ENCODE data around the gene RIMKLA.

Gene RIMKLA

DNA sequence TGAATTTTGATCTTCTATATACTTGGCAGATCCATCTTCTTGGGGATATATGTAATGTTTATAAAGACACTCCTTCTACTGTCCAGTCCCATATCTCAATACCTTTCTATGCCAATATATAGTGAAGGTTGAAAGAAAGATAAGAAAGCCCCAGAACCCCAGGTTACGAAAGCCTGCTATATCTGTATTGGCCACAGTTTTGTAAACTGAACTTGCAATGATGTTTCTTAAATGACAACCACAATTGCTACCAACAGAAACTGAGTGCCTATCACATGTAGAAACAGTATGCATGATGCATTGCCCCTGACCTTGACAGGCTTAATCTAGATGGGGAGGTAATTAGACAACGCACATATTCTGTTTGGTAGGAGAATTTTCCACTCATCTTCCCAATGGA lies 7.8 kb upstream of the RIMKLA start:
- Histone ChIP-seq H3K9ac (ENCODE audit: low read length in 2 of 2) (no peak overlapping the region), H3K27me3 (ENCODE audit: control insufficient read depth in 1 of 2, insufficient read depth in 2 of 2, low read length in 2 of 2) (peaks cover 0 to 4% of the 10 kb centered on the region in 2 donors), H3K4me3 (ENCODE audit: low read length in 2 of 2) (no peak overlapping the region), H3K36me3 (ENCODE audit: control insufficient read depth in 2 of 2, insufficient read depth in 2 of 2, low read length in 2 of 2) (no peaks in the 10 kb centered on the region), H3K4me1 (ENCODE audit: control insufficient read depth, insufficient read depth, low read length) (no peaks in the 10 kb centered on the region), H3K9me3 (ENCODE audit: control insufficient read depth in 2 of 2, low read length in 2 of 2) (no peaks in the 10 kb centered on the region), H3K27ac (ENCODE audit: low read length) (no peak overlapping the region)

DNA sequence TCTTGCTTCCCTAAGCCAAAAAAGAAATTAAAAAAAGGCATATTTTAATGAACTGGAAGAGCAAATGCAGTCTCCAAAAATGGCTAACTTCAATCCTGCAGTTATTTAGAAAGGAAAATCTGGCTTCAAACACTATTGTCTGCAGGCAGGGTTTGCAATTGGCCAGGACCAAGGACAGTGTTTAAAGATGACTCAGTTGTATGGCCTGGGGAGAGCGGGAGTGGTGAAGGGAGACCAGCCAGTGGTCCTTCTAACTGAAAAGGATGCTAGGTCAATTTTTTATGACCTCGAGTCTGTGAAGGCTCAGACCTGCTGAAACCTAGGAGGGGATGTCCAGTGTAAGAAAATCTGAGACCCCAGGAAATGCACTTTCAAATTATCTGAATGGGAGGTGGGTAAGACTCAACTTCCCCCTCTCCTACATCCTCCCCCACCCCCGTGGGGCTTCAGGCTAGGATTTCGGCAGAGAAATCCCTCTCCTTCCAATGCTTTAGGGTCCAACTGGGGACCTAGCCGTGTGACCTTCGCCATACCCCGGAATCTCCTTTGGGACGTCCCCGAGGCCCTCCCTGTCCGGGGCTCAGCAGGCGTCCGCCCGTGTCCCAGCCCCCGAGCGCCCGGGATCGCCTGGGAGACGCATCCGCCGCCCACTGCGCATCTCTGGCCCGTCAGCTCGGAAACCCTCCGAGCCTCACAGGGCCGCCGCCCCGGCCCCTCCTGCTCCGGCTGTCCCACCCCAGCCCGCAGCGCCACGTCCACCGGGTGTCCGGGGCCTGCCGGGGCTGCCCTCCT lies 602 bp upstream of the RIMKLA start:
- H3K27ac ChIP-seq (ENCODE audit: low read length), result peak overlapping the region; percentile 18
- H3K4me1 ChIP-seq (ENCODE audit: control insufficient read depth, insufficient read depth, low read length), result peaks cover 13% of the 10 kb centered on the region
- peak overlapping the region; percentile 57 to 78 for H3K4me3 ChIP-seq (ENCODE audit: low read length in 2 of 2)
- peak overlapping the region; percentile 53 to 58 for H3K9ac ChIP-seq (ENCODE audit: low read length in 2 of 2)
- no peaks in the 10 kb centered on the region for H3K9me3 ChIP-seq (ENCODE audit: control insufficient read depth in 2 of 2, low read length in 2 of 2)
- H3K36me3 ChIP-seq (ENCODE audit: control insufficient read depth in 2 of 2, insufficient read depth in 2 of 2, low read length in 2 of 2), result no peaks in the 10 kb centered on the region
- no peaks in the 10 kb centered on the region for H3K27me3 ChIP-seq (ENCODE audit: control insufficient read depth in 1 of 2, insufficient read depth in 2 of 2, low read length in 2 of 2)

DNA sequence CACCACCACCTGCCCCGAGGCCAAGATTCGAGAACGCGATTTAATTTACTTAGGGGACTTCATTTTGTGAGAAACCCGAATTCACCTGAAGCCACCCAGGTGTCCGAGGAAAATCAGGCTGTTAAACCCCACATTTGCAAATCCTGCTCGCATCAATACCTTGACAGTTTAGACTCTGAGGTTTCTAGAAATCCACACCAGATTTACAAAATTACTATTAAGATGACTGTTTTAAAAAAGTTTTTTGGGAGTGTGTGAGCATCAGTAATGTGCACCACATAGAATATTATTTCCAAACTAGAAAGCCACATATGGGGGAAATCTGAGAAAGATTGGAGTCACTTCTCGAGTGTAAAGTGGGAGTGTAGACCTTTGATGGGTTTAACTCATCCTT lies 685 bp downstream of the RIMKLA start:
- H3K4me3 ChIP-seq (ENCODE audit: low read length in 2 of 2), result peak overlapping the region; percentile 70 to 78
- H3K27me3 ChIP-seq (ENCODE audit: control insufficient read depth in 1 of 2, insufficient read depth in 2 of 2, low read length in 2 of 2), result no peaks in the 10 kb centered on the region
- no peaks in the 10 kb centered on the region for H3K36me3 ChIP-seq (ENCODE audit: control insufficient read depth in 2 of 2, insufficient read depth in 2 of 2, low read length in 2 of 2)
- peaks cover 13% of the 10 kb centered on the region for H3K4me1 ChIP-seq (ENCODE audit: control insufficient read depth, insufficient read depth, low read length)
- H3K27ac ChIP-seq (ENCODE audit: low read length), result no peak overlapping the region
- H3K9ac ChIP-seq (ENCODE audit: low read length in 2 of 2), result peak overlapping the region; percentile 51 to 52
- no peaks in the 10 kb centered on the region for H3K9me3 ChIP-seq (ENCODE audit: control insufficient read depth in 2 of 2, low read length in 2 of 2)

DNA sequence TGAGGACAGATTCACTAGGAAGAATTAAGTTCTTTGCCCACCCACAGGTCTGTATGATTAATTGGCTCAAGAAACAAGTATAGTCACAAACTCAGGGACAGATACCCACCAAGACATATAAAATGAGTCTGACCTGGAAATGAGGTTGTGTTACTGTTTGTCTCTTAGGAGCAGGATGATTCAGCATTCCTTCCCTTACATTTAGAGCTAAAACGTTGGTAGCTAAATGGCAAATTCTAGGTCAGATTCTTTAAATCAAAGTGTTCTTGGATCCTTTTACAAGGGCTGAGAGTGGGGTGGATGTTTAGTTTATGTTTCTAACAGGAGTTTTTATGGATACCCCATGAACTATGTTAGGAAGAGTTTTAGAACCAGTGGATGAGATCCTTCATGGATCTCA lies 4.7 kb downstream of the RIMKLA start:
- Histone ChIP-seq H3K4me1 (ENCODE audit: control insufficient read depth, insufficient read depth, low read length) (peaks cover 6% of the 10 kb centered on the region), H3K36me3 (ENCODE audit: control insufficient read depth in 2 of 2, insufficient read depth in 2 of 2, low read length in 2 of 2) (no peaks in the 10 kb centered on the region), H3K4me3 (ENCODE audit: low read length in 2 of 2) (no peak overlapping the region), H3K27ac (ENCODE audit: low read length) (no peak overlapping the region), H3K9ac (ENCODE audit: low read length in 2 of 2) (no peak overlapping the region), H3K27me3 (ENCODE audit: control insufficient read depth in 1 of 2, insufficient read depth in 2 of 2, low read length in 2 of 2) (no peaks in the 10 kb centered on the region), H3K9me3 (ENCODE audit: control insufficient read depth in 2 of 2, low read length in 2 of 2) (no peaks in the 10 kb centered on the region)

DNA sequence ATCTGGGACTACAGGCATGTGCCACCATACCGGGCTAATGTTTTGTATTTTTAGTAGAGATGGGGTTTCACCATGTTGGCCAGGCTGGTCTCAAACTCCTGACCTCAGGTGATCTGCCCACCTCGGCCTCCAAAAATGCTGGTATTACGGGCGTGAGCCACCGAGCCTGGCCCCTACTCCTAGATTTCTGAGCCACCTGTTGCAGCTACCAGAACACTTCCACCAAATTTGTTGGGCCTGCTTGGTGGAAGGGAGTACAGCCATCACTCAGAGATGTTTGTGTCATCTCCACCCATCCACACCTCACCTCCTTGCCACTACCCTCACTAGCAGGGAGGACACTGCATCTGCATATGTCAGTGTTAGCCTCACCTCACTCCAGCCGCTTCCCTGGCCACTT lies 5.5 kb downstream of the RIMKLA start:
- Histone ChIP-seq H3K4me3 (ENCODE audit: low read length in 2 of 2) (no peak overlapping the region), H3K36me3 (ENCODE audit: control insufficient read depth in 2 of 2, insufficient read depth in 2 of 2, low read length in 2 of 2) (no peaks in the 10 kb centered on the region), H3K9me3 (ENCODE audit: control insufficient read depth in 2 of 2, low read length in 2 of 2) (no peaks in the 10 kb centered on the region), H3K27me3 (ENCODE audit: control insufficient read depth in 1 of 2, insufficient read depth in 2 of 2, low read length in 2 of 2) (no peaks in the 10 kb centered on the region), H3K4me1 (ENCODE audit: control insufficient read depth, insufficient read depth, low read length) (peaks cover 2% of the 10 kb centered on the region), H3K27ac (ENCODE audit: low read length) (no peak overlapping the region), H3K9ac (ENCODE audit: low read length in 2 of 2) (no peak overlapping the region)

DNA sequence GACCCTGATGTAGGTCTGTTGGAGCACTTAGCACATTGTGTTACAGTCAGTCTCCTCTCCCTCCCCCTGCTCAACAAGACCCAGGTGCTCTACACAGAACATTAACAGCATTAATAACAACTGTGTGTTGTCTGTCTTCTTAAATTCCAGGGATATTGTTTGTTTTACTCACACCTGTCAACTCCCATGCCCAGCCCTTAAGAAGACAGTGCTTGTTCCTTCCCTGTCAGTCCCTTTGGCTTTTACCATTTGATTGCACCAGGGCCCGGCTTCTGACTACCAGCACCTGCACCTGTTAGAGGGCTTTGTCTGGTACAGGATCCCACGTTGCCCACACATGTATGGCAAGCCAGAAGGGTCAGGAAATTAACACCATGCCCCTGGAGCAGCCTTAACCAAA lies 11.7 kb downstream of the RIMKLA start:
- H3K27me3 ChIP-seq (ENCODE audit: control insufficient read depth in 1 of 2, insufficient read depth in 2 of 2, low read length in 2 of 2), result no peaks in the 10 kb centered on the region
- no peaks in the 10 kb centered on the region for H3K4me1 ChIP-seq (ENCODE audit: control insufficient read depth, insufficient read depth, low read length)
- H3K4me3 ChIP-seq (ENCODE audit: low read length in 2 of 2), result no peak overlapping the region
- no peaks in the 10 kb centered on the region for H3K36me3 ChIP-seq (ENCODE audit: control insufficient read depth in 2 of 2, insufficient read depth in 2 of 2, low read length in 2 of 2)
- no peak overlapping the region for H3K27ac ChIP-seq (ENCODE audit: low read length)
- no peak overlapping the region for H3K9ac ChIP-seq (ENCODE audit: low read length in 2 of 2)
- no peaks in the 10 kb centered on the region for H3K9me3 ChIP-seq (ENCODE audit: control insufficient read depth in 2 of 2, low read length in 2 of 2)

DNA sequence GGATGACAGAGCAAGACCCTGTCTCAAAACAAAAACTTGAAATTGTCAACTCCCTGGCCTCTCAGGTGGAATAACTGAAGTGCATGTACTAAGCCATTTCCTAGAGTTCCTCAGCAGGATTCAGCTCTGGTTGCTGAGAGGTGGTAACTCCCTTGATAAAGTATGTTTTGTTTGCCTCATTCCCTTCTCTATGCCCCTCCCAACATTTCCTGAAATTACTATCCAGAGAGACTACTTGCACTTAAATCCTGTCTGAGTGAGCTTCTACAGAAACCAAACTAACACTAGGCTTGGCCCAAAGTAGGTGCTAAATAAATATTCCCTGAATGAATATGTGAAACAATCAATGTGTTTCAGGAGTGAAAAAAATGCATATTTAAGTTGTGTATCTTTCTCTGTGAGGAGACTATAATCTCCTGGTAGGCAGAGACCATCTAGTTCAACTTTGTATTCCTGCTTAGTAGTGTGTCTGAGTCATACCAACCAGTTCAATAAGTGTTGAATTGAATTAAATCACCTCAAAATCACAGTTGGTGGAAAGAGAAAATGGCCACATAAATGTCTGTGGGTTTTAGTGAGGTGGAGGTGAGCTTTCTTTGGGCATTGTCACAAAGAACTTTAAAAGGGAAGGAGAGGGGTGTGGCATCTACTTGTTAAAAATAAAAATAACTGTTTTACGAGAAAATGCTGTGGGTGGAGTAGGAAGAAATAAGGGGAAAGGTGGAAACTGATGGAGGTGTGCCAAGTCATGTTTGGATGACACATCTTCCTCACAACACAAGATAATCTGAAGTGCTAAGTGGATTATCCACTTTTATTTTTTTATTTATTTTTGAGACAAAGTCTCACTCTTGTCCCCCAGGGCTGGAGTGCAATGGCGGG lies 12.6 kb downstream of the RIMKLA start:
- Histone ChIP-seq H3K27me3 (ENCODE audit: control insufficient read depth in 1 of 2, insufficient read depth in 2 of 2, low read length in 2 of 2) (no peaks in the 10 kb centered on the region), H3K4me3 (ENCODE audit: low read length in 2 of 2) (no peak overlapping the region), H3K4me1 (ENCODE audit: control insufficient read depth, insufficient read depth, low read length) (no peaks in the 10 kb centered on the region), H3K9me3 (ENCODE audit: control insufficient read depth in 2 of 2, low read length in 2 of 2) (no peaks in the 10 kb centered on the region), H3K9ac (ENCODE audit: low read length in 2 of 2) (no peak overlapping the region), H3K36me3 (ENCODE audit: control insufficient read depth in 2 of 2, insufficient read depth in 2 of 2, low read length in 2 of 2) (no peaks in the 10 kb centered on the region), H3K27ac (ENCODE audit: low read length) (no peak overlapping the region)

DNA sequence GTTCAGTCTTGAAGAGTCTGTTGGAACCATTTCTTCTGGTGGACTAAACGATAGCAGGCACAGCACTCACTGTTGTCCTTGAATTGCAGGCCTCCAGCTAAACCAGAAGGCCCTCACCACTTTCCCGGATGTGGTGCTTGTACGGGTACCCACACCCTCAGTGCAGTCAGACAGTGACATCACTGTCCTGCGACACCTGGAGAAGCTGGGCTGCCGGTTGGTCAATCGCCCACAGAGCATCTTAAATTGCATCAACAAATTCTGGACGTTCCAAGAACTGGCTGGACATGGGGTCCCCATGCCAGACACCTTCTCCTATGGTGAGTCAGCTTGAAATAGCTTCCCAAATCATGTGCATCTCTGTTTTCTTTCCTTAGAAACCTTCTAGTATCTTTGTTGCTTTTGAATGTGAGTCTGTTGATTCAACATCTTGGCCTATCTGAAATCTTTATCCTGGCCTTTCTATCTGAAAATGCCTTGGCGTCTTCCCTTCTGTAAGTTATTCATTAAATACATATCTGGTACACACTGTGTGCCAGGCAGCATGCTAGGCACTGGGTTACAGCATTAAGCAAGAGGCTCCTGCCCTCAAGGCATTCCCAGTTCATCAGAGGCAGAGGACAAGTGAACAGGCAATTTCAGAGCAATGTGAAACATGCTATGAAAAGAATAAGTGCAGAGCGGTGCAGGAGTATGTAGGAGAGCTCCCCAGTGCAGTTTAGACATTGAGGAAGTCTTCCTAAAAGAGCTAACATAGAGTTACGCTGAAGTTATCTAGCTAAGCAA lies 18.9 kb downstream of the RIMKLA start:
- Histone ChIP-seq H3K4me3 (ENCODE audit: low read length in 2 of 2) (no peak overlapping the region), H3K9me3 (ENCODE audit: control insufficient read depth in 2 of 2, low read length in 2 of 2) (no peaks in the 10 kb centered on the region)

DNA sequence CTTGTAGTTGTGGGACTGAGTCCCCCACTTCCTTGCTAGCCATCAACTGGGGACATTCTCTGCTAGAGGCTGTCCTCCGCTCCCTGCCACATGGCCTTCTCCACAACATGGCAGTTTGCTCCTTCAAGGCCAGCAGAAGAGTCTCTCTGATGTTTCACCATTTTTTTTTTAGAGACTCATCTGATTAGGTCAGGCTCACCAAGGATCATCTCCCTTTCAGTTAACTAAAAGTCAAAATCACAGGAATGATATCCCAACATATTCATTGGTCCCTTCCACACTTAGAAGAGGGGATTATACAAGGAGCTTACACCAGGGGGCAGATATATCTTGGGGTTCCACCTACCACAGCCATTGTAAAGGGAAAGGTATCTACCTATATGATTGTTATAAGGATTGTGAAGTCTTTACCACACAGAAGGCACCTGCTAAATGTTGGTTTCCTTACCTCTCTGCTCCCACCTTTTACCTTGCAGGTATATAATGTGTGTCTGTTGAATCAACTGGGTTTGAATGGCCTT lies 23.3 kb downstream of the RIMKLA start:
- Histone ChIP-seq H3K9ac (ENCODE audit: low read length in 2 of 2) (no peak overlapping the region), H3K4me1 (ENCODE audit: control insufficient read depth, insufficient read depth, low read length) (no peaks in the 10 kb centered on the region), H3K27me3 (ENCODE audit: control insufficient read depth in 1 of 2, insufficient read depth in 2 of 2, low read length in 2 of 2) (no peaks in the 10 kb centered on the region), H3K4me3 (ENCODE audit: low read length in 2 of 2) (no peak overlapping the region), H3K27ac (ENCODE audit: low read length) (no peak overlapping the region), H3K36me3 (ENCODE audit: control insufficient read depth in 2 of 2, insufficient read depth in 2 of 2, low read length in 2 of 2) (peaks cover 3 to 7% of the 10 kb centered on the region in 2 donors), H3K9me3 (ENCODE audit: control insufficient read depth in 2 of 2, low read length in 2 of 2) (no peaks in the 10 kb centered on the region)

More for the DNA sequence above, 18.9 kb downstream of the RIMKLA start:
- no peaks in the 10 kb centered on the region for H3K4me1 ChIP-seq (ENCODE audit: control insufficient read depth, insufficient read depth, low read length)
- H3K9ac ChIP-seq (ENCODE audit: low read length in 2 of 2), result no peak overlapping the region
- H3K36me3 ChIP-seq (ENCODE audit: control insufficient read depth in 2 of 2, insufficient read depth in 2 of 2, low read length in 2 of 2), result no peaks in the 10 kb centered on the region
- H3K27me3 ChIP-seq (ENCODE audit: control insufficient read depth in 1 of 2, insufficient read depth in 2 of 2, low read length in 2 of 2), result no peaks in the 10 kb centered on the region
- no peak overlapping the region for H3K27ac ChIP-seq (ENCODE audit: low read length)

Measured in stomach smooth muscle (tissue), 2 donors.